IgD-negative memory B cell (primary cell): ENCODE results near the gene RNU7-1. TPM values are rescaled to one million over a fixed set of nuclear protein-coding genes. Genes with fewer than 3 reads are reported as not detected.

Source experiments
- H3K27ac Mint-ChIP-seq, 3 donors: one replicate each; pipeline ENCODE4 v1.8.0; 2020 to 2022; ENCODE audit warnings: mild to moderate bottlenecking in 3 of 3, mixed read lengths in 3 of 3, moderate library complexity in 1 of 3
- H3K27me3 Mint-ChIP-seq: one replicate; pipeline ENCODE4 v1.8.0; 2021; ENCODE audit warnings: mixed read lengths
- H3K36me3 Mint-ChIP-seq: one replicate; pipeline ENCODE4 v1.8.0; 2020; ENCODE audit warnings: mild to moderate bottlenecking, mixed read lengths
- H3K4me1 Mint-ChIP-seq, 3 donors: one replicate each; pipeline ENCODE4 v1.8.0; 2020 to 2022; ENCODE audit warnings: mixed read lengths in 3 of 3, mild to moderate bottlenecking in 1 of 3
- H3K4me3 Mint-ChIP-seq, 4 donors: one replicate each; pipeline ENCODE4 v1.8.0; 2020 to 2022; ENCODE audit warnings: mild to moderate bottlenecking in 4 of 4, mixed read lengths in 4 of 4, moderate library complexity in 3 of 4
- H3K9me3 Mint-ChIP-seq, 3 donors: one replicate each; pipeline ENCODE4 v1.8.0; 2020 to 2021; ENCODE audit warnings: mixed read lengths in 3 of 3, mild to moderate bottlenecking in 1 of 3
- polyA plus RNA-seq: library from polyadenylated mRNA; unstranded; fragments of 300-500 nt; fragmentation: Illumina TruSeq; gene quantifications from one replicate; pipeline ENCODE4 v1.2.3, GENCODE V29; 2021

Gene RNU7-1
- polyA plus RNA-seq, 1 donor from 2014 or later: not detected

GRCh38 chr12:6927379-6928021 is 16.1 kb upstream of the RNU7-1 start, which contains the start of gene ATN1:
Gene ATN1, plus strand, starts transcription at chr12:6927959. Its CDS starts 6,043 bp downstream, at chr12:6934002.
- peak within 1 kb of the TSS; percentile 92 to 97 (median 93) for H3K27ac Mint-ChIP-seq
- H3K4me1 Mint-ChIP-seq: peaks cover 36 to 48% (median 40%) of the 10 kb centered on the region in 3 donors
- peak within 1 kb of the TSS; percentile 84 to 95 (median 94) for H3K4me3 Mint-ChIP-seq
- no peaks in the 10 kb centered on the region for H3K27me3 Mint-ChIP-seq
- no peaks in the 10 kb centered on the region for H3K36me3 Mint-ChIP-seq
- no peaks in the 10 kb centered on the region for H3K9me3 Mint-ChIP-seq

DNA sequence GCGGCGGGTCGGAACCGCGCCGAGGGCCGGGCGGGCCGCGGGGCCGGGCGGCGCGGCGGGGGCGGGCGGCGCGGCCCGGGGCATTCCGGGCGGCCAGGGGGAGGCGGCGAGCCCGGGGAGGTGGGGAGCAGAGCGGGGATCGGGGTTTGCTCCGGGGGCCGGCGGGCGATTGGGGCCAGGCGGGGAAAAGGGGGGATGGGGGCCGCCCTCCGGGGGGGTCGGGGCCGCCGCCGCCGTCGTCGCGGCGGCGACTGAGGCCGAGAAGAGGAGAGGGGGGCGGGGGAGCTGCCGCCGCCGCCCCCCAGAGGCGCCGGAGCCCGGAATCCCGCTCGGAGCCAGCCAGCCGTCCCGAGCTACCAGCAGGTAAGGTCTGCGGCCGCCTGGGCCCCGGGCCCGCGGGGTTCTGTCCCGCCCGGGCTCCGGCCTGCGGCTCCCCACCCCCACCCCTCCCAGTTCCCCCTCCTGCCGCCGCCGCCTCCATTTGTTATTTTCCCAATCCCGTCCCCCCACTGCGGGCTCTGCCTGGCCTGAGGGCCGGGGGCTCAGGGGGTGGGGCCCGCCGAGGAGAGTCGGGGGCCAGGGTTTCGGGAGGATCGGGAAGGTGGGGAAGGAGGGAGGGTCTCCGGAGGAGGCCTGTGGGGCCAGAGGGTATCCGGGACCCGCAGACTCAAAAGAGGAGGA is 15.5 kb upstream of the RNU7-1 start:
- H3K4me3 Mint-ChIP-seq: peak overlapping the region; percentile 84 to 95 (median 92)
- no peaks in the 10 kb centered on the region for H3K27me3 Mint-ChIP-seq
- H3K36me3 Mint-ChIP-seq: no peaks in the 10 kb centered on the region
- no peaks in the 10 kb centered on the region for H3K9me3 Mint-ChIP-seq
- peak overlapping the region; percentile 92 to 97 (median 93) for H3K27ac Mint-ChIP-seq
- H3K4me1 Mint-ChIP-seq: peaks cover 31 to 42% (median 40%) of the 10 kb centered on the region in 3 donors

- H3K27me3 Mint-ChIP-seq: no peaks in the 10 kb centered on the region
- no peaks in the 10 kb centered on the region for H3K9me3 Mint-ChIP-seq
- peak overlapping the region; percentile 92 to 97 (median 93) for H3K27ac Mint-ChIP-seq
- peaks cover 25 to 36% (median 36%) of the 10 kb centered on the region in 3 donors for H3K4me1 Mint-ChIP-seq
- H3K36me3 Mint-ChIP-seq: no peaks in the 10 kb centered on the region
- H3K4me3 Mint-ChIP-seq: peak overlapping the region; percentile 84 to 95 (median 92)
Measured at GRCh38 chr12:6928703-6929407, 14.8 kb upstream of the RNU7-1 start.

DNA sequence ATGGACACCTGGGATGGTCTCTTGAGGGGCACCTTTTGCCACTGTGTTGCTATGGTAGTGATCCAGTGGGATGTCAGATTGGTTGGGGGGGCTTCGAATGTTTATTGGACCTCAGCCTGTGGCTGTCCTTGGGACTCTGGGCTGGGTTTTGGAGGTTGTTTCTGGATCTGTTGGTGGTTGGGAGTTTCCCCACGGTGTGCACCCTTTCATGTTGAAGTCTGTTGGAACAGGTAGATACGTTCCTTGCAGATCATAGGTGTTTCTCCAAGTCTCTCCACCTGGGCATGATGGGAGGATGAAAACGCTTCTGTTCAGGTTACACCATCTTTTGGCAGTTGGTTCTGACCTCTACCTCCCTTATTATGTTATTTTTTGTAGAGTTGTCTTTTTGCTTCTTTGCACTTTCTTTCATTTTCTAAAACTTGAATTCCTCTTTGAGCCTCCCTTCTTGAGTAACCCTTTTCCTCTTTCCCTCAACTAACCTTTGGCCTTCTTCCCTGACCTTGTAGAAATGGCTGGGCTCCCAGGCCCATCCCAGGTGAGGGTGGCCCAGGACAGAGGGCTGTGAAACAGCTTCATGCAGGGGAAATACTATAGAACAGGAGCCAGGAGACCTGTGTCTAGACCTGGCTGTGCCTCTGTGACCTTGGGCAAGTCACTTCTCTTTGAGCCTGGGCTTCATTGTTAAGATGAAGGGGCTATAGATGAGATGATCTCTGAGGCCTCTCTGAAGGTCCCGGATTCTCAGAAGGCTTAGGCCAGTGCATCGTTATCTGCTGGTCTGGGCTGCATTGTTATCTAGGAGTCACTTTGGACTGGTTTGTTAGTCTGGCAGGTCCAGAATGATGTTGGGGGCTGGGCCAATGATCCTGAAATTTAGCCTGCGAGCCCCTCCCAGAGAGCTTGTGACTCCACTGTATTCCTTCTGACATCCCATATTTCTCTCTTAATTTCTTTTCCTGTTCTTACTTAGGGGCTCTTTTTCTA is 13.9 kb upstream of the RNU7-1 start:
- H3K27me3 Mint-ChIP-seq: no peaks in the 10 kb centered on the region
- peak overlapping the region; percentile 83 to 95 (median 88) for H3K4me3 Mint-ChIP-seq
- H3K36me3 Mint-ChIP-seq: no peaks in the 10 kb centered on the region
- H3K9me3 Mint-ChIP-seq: no peaks in the 10 kb centered on the region
- peak overlapping the region; percentile 78 to 93 (median 85) for H3K27ac Mint-ChIP-seq
- peaks cover 17 to 32% (median 28%) of the 10 kb centered on the region in 3 donors for H3K4me1 Mint-ChIP-seq

- peaks cover 3% of the 10 kb centered on the region for H3K36me3 Mint-ChIP-seq
- H3K27me3 Mint-ChIP-seq: no peaks in the 10 kb centered on the region
- H3K9me3 Mint-ChIP-seq: no peaks in the 10 kb centered on the region
- peak overlapping the region in 1 of 4 donors; percentile 78 for H3K4me3 Mint-ChIP-seq
- H3K27ac Mint-ChIP-seq: peak overlapping the region in 1 of 3 donors; percentile 75
- peaks cover 18 to 35% (median 29%) of the 10 kb centered on the region in 3 donors for H3K4me1 Mint-ChIP-seq
Measured at GRCh38 chr12:6932766-6933165, 10.8 kb upstream of the RNU7-1 start.

- Mint-ChIP-seq H3K9me3 (no peaks in the 10 kb centered on the region), H3K4me1 (peaks cover 19 to 34% (median 26%) of the 10 kb centered on the region in 3 donors), H3K36me3 (peaks cover 3% of the 10 kb centered on the region), H3K27me3 (no peaks in the 10 kb centered on the region), H3K4me3 (peak overlapping the region in 1 of 4 donors; percentile 89), H3K27ac (peak overlapping the region in 2 of 3 donors; percentile 69 to 75)
Measured at GRCh38 chr12:6934110-6934509, 9.5 kb upstream of the RNU7-1 start.

DNA sequence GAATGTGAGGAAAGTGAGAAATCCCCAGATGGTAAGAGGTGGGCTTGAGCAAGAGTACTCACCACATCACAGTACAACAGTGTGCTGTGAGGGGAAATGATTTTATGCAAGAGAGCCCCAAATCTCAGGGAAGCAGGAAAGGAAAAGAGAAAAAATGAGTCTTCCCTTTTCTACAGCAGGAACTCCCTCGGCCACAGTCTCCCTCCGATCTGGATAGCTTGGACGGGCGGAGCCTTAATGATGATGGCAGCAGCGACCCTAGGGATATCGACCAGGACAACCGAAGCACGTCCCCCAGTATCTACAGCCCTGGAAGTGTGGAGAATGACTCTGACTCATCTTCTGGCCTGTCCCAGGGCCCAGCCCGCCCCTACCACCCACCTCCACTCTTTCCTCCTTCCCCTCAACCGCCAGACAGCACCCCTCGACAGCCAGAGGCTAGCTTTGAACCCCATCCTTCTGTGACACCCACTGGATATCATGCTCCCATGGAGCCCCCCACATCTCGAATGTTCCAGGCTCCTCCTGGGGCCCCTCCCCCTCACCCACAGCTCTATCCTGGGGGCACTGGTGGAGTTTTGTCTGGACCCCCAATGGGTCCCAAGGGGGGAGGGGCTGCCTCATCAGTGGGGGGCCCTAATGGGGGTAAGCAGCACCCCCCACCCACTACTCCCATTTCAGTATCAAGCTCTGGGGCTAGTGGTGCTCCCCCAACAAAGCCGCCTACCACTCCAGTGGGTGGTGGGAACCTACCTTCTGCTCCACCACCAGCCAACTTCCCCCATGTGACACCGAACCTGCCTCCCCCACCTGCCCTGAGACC is 8.0 kb upstream of the RNU7-1 start:
- H3K36me3 Mint-ChIP-seq: peaks cover 3% of the 10 kb centered on the region
- H3K27ac Mint-ChIP-seq: peak overlapping the region; percentile 31 to 98 (median 75)
- H3K27me3 Mint-ChIP-seq: no peaks in the 10 kb centered on the region

DNA sequence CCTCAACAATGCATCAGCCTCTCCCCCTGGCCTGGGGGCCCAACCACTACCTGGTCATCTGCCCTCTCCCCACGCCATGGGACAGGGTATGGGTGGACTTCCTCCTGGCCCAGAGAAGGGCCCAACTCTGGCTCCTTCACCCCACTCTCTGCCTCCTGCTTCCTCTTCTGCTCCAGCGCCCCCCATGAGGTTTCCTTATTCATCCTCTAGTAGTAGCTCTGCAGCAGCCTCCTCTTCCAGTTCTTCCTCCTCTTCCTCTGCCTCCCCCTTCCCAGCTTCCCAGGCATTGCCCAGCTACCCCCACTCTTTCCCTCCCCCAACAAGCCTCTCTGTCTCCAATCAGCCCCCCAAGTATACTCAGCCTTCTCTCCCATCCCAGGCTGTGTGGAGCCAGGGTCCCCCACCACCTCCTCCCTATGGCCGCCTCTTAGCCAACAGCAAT is 7.4 kb upstream of the RNU7-1 start:
- Mint-ChIP-seq H3K4me1 (peaks cover 11 to 22% (median 13%) of the 10 kb centered on the region in 3 donors), H3K27me3 (no peaks in the 10 kb centered on the region), H3K36me3 (peaks cover 3% of the 10 kb centered on the region), H3K9me3 (no peaks in the 10 kb centered on the region), H3K4me3 (peak overlapping the region; percentile 70 to 96 (median 88)), H3K27ac (peak overlapping the region; percentile 89 to 98 (median 93))

More for the DNA sequence above, 8.0 kb upstream of the RNU7-1 start:
- Mint-ChIP-seq H3K9me3 (no peaks in the 10 kb centered on the region), H3K4me3 (peak overlapping the region in 3 of 4 donors; percentile 17 to 96 (median 89)), H3K4me1 (peaks cover 14 to 22% (median 17%) of the 10 kb centered on the region in 3 donors)

GRCh38 chr12:6936636-6937480 is 6.8 kb upstream of the RNU7-1 start:
- H3K36me3 Mint-ChIP-seq: peaks cover 3% of the 10 kb centered on the region
- no peaks in the 10 kb centered on the region for H3K9me3 Mint-ChIP-seq
- H3K27me3 Mint-ChIP-seq: no peaks in the 10 kb centered on the region
- peak overlapping the region; percentile 89 to 98 (median 93) for H3K27ac Mint-ChIP-seq
- H3K4me1 Mint-ChIP-seq: peaks cover 11 to 22% (median 13%) of the 10 kb centered on the region in 3 donors
- peak overlapping the region; percentile 70 to 96 (median 88) for H3K4me3 Mint-ChIP-seq

DNA sequence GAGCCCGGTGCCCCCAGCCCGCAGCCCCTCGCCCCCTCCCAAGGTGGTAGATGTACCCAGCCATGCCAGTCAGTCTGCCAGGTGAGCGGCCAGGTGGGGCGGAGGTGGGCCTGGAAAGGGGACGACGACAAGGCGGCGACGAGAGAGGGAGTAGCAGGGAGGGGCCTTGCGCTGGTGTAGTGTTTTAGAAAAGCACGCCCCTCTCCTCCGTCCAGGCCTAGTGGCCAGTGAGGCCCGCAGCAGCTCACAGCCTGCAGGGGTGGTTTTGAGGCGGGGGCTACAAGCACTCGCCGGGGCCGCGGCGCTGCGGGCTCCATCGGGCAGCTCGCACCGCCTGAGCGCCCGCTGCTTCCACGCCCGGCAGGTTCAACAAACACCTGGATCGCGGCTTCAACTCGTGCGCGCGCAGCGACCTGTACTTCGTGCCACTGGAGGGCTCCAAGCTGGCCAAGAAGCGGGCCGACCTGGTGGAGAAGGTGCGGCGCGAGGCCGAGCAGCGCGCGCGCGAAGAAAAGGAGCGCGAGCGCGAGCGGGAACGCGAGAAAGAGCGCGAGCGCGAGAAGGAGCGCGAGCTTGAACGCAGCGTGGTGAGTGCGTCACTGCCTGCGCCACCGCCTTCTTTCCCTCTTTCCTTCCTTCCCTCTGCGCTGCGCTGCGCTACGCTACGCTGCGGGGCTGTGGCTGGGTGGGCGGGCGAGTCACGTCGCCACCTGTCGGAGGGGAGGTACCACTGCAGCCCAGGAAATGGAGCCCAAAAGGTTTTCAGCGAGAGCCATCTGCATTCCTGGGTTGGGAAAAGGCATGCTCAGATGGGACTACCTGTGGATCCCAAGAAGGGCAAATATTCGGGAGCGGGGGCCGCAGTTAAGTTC is 5.9 kb upstream of the RNU7-1 start:
- Mint-ChIP-seq H3K27ac (peak overlapping the region; percentile 89 to 98 (median 93)), H3K36me3 (peaks cover 4% of the 10 kb centered on the region), H3K27me3 (no peaks in the 10 kb centered on the region), H3K4me3 (peak overlapping the region; percentile 70 to 96 (median 88)), H3K9me3 (no peaks in the 10 kb centered on the region), H3K4me1 (peaks cover 9 to 15% (median 9%) of the 10 kb centered on the region in 3 donors)

- Mint-ChIP-seq H3K36me3 (peaks cover 4% of the 10 kb centered on the region), H3K4me1 (peaks cover 13 to 14% (median 14%) of the 10 kb centered on the region in 3 donors)
Measured at GRCh38 chr12:6938353-6939190, 5.0 kb upstream of the RNU7-1 start.

More at GRCh38 chr12:6938353-6939190, 5.0 kb upstream of the RNU7-1 start:
- H3K4me3 Mint-ChIP-seq: peak overlapping the region in 3 of 4 donors; percentile 0 to 84 (median 72)
- H3K9me3 Mint-ChIP-seq: no peaks in the 10 kb centered on the region
- H3K27ac Mint-ChIP-seq: peak overlapping the region; percentile 89 to 98 (median 93)
- H3K27me3 Mint-ChIP-seq: no peaks in the 10 kb centered on the region
